ENCODE data around the gene RASL12.
"Not testable (repeated sequence)": the region's sequence is repeated elsewhere in the genome, so short reads cannot be mapped to it uniquely, and the experiment has no call there.

The RASL12 gene

DNA sequence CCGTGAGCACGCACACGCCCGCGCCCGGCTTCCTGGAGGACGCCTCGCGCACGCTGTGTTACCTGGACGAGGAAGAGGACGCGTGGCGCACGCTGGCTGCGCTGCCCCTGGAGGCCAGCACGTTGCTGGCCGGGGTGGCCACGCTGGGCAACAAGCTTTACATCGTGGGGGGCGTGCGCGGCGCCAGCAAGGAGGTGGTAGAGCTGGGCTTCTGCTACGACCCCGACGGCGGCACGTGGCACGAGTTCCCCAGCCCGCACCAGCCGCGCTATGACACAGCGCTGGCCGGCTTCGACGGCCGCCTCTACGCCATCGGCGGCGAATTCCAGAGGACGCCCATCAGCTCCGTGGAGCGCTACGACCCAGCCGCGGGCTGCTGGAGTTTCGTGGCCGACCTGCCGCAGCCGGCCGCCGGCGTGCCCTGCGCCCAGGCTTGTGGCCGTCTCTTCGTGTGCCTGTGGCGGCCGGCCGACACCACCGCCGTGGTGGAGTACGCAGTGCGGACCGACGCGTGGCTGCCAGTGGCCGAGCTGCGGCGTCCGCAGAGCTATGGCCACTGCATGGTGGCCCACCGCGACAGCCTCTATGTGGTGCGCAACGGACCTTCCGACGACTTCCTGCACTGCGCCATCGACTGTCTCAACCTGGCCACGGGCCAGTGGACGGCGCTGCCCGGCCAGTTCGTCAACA, 9.6 kb upstream of the RASL12 start:
- DNase-seq: peak in 1 of 10 donors; percentile 76
- intact Hi-C loops (cut with DNase I): no loop called here

- intact Hi-C loops (cut with DNase I): no loop called here
- DNase-seq: peak in 1 of 10 donors; percentile 76
Observed at GRCh38 chr15:65076486-65077290, 8.9 kb upstream of the RASL12 start, which contains the start of gene KBTBD13. Gene KBTBD13 (plus strand): TSS chr15:65076746. CDS start chr15:65076816, 70 bp downstream.

GRCh38 chr15:65075607-65076395, 8.0 kb upstream of the RASL12 start:
- DNase-seq: peak in 1 of 10 donors; percentile 44
- intact Hi-C loops (cut with DNase I): not testable (repeated sequence)

DNA sequence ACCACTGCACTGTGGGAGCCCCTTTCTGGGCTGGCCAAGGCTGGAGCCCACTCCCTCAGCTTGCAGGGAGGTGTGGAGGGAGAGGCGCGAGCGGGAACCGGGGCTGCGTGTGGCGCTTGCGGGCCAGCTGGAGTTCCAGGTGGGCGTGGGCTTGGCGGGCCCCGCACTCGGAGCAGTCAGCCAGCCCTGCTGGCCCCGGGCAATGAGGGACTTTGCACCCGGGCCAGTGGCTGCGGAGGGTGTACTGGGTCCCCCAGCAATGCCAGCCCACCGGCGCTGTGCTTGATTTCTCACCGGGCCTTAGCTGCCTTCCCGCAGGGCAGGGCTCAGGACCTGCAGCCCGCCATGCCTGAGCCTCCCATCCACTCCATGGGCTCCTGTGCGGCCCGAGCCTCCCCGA, 7.2 kb upstream of the RASL12 start:
- DNase-seq: peak in 1 of 10 donors; percentile 49
- intact Hi-C loops (cut with DNase I): not testable (repeated sequence)

- intact Hi-C loops (cut with DNase I): no loop called here
- DNase-seq: peak in 1 of 10 donors; percentile 42
Observed at GRCh38 chr15:65072617-65073016, 4.8 kb upstream of the RASL12 start.

GRCh38 chr15:65072027-65072426, 4.2 kb upstream of the RASL12 start:
- no peak for DNase-seq
- intact Hi-C loops (cut with DNase I): no loop called here

DNA sequence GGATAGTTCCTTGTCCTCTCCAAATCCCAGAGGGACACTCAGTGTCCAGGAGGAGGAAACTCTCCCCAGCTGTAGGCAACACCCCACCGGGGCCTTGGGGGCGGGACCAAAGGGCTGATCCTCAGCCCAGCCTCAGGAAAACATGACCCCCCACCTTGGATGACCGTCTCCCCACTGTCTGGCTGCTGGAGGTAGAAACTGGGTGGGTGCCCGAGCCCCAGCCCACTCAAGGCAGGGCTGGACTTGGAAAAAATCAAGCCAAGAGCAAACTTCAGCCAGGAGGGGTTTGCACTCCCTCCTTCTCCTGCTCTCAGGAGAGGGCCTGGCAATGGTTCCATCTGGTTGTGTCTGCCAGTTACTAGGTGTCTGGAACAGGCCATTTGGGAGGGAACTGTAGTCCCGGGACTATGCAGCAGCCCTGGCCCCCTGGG, 3.6 kb upstream of the RASL12 start:
- no peak for DNase-seq
- intact Hi-C loops (cut with DNase I): no loop called here

GRCh38 chr15:65069779-65070546, 2.2 kb upstream of the RASL12 start:
- DNase-seq: no peak
- intact Hi-C loops (cut with DNase I): no loop called here

DNA sequence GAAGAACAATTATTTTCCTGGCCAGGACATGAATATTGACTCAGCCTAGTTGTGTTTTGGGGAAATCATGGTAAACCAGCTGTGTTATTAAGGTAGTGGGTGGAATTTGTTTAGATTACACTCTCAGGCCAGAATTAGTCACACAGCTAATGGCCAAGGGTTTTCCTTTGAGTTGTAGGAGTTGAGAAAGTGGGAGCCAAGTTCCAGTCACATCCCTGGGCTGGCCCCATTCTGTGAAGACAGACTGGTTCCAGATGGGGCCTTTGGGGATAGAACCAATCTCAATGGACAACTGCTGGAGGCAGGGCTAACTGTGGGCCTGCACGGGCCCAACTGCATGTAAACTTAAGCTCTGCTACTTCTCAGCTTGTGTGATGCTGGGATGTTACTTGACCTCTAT, 1.4 kb upstream of the RASL12 start:
- DNase-seq: no peak
- intact Hi-C loops (cut with DNase I): no loop called here

DNA sequence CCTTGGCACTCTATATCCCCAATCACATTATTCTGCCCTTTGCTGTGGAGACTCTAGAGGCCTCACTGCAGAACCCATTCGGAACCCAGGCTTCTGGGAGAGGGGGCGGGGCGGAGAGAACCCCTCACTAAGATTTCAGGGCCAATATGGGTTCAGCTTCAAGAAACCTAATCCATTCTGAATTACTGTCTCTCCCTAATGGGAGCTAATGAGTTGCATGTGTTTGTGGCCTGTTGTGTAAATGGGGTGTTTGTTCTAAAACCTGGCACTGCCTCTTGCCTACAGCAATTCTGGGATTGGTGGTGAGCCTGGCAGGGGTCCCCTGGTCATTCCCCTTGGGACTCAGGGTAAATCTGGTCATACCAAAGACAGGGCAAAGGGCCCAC, 605 bp upstream of the RASL12 start:
- no peak for DNase-seq
- intact Hi-C loops (cut with DNase I): no loop called here

DNA sequence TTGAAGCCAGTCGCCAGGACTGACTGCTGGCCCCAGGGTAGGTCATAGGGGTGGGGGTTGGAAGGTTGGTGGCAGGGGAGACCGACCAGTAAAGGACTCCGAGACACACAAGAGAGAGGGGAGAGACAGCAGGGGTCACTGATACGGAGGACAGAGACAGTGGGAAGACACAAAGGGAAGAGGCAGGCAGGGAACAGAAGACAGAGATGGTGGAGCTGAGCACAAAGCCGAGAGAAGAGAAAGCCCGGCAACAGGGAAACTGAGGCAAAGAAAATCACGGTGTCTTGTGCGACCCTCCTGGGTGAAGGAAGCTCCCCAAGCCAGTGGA, 510 bp downstream of the RASL12 start:
- intact Hi-C loops (cut with DNase I): no loop called here
- DNase-seq: no peak

DNA sequence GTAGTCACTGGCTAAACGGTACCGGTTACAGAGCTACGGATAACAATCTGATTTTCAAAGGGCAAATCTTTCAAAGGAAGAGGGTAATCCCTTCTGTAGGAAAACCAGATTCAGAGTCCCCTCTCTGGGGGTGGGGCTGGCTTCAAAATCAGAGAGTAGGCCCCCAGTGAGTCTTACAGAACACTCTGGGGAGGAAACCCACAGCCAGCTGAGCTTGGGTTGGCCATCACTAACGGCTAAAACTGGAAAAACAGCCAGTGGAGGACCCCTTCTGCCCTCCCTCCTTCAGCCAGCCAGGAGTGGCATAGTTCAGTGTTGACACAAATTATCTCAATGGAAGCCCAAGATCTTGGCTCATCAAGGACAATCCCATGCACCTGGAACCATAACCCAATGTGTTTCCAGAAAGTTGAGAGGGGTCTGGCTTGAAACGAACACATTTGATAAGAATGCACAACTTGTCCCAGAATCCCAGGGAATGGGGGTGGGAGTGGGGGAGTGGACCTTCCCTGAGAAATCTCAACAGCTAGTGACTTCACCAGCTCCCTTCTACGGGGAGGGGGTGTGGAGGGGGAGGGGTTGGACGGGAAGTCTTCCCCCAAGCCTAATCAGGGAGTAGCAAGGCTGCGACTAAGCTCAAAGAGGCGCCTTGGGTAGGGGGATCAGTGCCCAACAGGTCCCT, 1.0 kb downstream of the RASL12 start:
- intact Hi-C loops (cut with DNase I): no loop called here
- peak in 1 of 10 donors; percentile 43 for DNase-seq

DNA sequence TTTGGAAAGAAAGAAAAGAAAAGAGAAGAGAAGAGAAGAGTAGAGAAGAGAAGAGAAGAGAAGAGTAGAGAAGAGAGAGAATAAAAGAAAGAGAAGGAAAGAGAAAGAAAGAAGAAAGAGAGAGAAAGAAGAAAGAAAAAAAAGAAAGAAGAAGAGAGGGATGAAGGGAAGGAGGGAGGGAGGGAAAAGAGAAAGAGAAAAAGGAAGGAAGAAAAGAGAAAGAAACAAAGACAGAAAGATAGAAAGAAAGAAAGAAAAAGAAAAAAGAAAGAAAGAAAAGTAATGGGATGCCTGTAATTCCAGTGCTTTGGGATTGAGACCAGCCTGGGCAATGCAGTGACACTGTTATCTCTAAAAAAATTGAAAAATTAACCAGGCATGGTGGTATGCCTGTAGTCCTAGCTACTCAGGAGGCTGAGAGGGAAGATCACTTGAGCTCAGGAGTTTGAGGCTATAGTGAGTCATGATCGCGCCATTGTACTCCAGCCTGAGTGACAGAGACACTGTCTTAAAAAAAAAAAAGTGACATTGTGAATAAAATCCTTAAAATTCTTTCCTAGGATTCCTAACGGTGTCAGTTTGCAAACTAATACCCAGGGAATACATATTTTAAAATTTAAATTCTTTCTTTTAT, 1.7 kb downstream of the RASL12 start:
- intact Hi-C loops (cut with DNase I): no loop called here

GRCh38 chr15:65062726-65063125, 5.1 kb downstream of the RASL12 start:
- intact Hi-C loops (cut with DNase I): no loop called here
- no peak for DNase-seq

More for the DNA sequence above, 1.7 kb downstream of the RASL12 start:
- DNase-seq: no peak

DNA sequence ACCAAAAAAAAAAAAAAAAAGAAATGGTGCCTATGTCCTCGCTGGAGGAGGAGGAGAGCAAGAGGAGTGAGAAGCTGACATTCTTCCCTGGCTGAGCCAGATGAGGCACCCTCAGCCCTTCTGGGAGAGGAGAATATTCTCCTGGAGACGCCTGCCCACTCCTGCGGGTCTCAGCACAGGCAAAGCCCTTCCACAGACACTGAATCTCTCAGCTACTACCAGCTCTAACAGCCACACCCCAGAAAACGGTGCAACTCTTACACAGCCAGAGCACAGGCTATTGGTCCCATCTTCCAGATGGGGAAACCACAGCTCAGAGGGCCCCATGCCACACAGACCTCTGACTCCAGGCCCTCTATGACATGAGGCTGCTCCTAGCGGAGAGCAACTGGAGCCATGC, 5.7 kb downstream of the RASL12 start:
- no peak for DNase-seq
- intact Hi-C loops (cut with DNase I): no loop called here

DNA sequence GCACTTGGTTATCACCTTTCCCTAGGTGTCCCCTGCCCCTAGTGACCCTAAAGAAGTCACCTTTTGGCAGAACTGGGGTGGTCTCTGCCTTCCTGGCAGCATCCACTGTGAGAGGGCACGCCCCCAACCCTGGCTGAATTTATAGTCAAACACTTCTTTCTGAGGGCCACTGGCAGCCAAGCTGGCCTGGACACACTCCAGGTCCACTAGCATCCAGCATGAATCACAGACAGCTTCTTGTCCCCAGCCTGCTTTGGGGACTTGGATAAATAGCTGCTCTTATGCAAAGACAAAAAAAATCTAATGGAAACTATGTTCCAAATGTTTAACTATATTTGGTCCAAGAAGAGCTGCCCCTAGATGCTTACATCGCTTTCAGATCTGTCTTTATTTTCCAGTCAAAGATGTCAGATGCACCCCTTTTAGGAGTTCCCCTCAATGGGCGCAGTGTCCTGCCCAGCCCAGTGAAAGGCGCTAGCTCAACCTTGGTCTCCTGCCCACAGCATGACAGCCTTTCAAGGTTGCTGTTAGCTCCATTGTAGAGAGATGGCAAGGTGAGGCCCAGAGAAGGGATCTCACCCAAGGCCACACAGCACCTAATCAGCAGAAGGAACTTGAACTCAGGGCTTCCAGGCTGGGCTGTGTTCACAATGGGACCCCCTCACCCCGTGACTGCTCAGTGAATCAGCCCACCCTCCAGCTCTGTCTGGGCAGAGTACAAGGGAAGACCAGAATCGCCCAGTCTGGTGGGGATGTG, 7.0 kb downstream of the RASL12 start:
- peak in 9 of 10 donors; percentile 34 to 95 (median 70) for DNase-seq
- intact Hi-C loops (cut with DNase I): no loop called here

- no peak for DNase-seq
Observed at GRCh38 chr15:65059931-65060596, 7.7 kb downstream of the RASL12 start.

GRCh38 chr15:65059369-65059750, 8.4 kb downstream of the RASL12 start:
- peak in 1 of 10 donors; percentile 45 for DNase-seq
- intact Hi-C loops (cut with DNase I): no loop called here

More at GRCh38 chr15:65059931-65060596, 7.7 kb downstream of the RASL12 start:
- intact Hi-C loops (cut with DNase I): no loop called here
